ENCODE data around the gene DDX51. TPM values are rescaled to one million over a fixed set of nuclear protein-coding genes. Genes with fewer than 3 reads are reported as not detected.

The DDX51 gene
- total and polyA plus RNA-seq, 2 experiments from 2014 or later, result 6.8 to 16.1 TPM

- TF ChIP-seq EZH2phosphoT487 (IDR thresholded peaks at IDR 0.05; ENCODE audit: low read depth, severe bottlenecking, unreplicated experiment) (no peak), EZH2 (IDR thresholded peaks at IDR 0.05; ENCODE audit: borderline replicate concordance) (no peak)
- TF ChIP-seq, protein P1, sequence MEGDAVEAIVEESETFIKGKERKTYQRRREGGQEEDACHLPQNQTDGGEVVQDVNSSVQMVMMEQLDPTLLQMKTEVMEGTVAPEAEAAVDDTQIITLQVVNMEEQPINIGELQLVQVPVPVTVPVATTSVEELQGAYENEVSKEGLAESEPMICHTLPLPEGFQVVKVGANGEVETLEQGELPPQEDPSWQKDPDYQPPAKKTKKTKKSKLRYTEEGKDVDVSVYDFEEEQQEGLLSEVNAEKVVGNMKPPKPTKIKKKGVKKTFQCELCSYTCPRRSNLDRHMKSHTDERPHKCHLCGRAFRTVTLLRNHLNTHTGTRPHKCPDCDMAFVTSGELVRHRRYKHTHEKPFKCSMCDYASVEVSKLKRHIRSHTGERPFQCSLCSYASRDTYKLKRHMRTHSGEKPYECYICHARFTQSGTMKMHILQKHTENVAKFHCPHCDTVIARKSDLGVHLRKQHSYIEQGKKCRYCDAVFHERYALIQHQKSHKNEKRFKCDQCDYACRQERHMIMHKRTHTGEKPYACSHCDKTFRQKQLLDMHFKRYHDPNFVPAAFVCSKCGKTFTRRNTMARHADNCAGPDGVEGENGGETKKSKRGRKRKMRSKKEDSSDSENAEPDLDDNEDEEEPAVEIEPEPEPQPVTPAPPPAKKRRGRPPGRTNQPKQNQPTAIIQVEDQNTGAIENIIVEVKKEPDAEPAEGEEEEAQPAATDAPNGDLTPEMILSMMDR (IDR thresholded peaks at IDR 0.05; ENCODE audit: poor library complexity), result no peak
- no peak for DNase-seq (ENCODE audit: low spot score)
- Histone ChIP-seq H3K27me3 (no peaks in the 10 kb centered on the region), H3K27ac (no peak overlapping the region), H4K20me1 (ENCODE audit: insufficient read depth, poor library complexity, severe bottlenecking) (no peaks in the 10 kb centered on the region), H3K4me2 (no peak overlapping the region), H3K36me3 (replicated peaks; ENCODE audit: insufficient read depth, low read depth) (no peaks in the 10 kb centered on the region), H3K4me1 (ENCODE audit: insufficient read depth) (no peaks in the 10 kb centered on the region), H3K79me2 (no peaks in the 10 kb centered on the region), H3K9me2 (replicated peaks; ENCODE audit: insufficient read depth) (no peaks in the 10 kb centered on the region), H2AFZ (no peak overlapping the region), H3K4me3 (no peak overlapping the region), H3K9me3 (ENCODE audit: low read depth) (no peaks in the 10 kb centered on the region)
- WGBS (ENCODE audit: low lambda C conversion rate, missing lambda C conversion rate), result 97% methylated on average over 8 of the region's 8 CpGs
Measured at GRCh38 chr12:132109741-132110140, 34.4 kb downstream of the DDX51 start.

DNA sequence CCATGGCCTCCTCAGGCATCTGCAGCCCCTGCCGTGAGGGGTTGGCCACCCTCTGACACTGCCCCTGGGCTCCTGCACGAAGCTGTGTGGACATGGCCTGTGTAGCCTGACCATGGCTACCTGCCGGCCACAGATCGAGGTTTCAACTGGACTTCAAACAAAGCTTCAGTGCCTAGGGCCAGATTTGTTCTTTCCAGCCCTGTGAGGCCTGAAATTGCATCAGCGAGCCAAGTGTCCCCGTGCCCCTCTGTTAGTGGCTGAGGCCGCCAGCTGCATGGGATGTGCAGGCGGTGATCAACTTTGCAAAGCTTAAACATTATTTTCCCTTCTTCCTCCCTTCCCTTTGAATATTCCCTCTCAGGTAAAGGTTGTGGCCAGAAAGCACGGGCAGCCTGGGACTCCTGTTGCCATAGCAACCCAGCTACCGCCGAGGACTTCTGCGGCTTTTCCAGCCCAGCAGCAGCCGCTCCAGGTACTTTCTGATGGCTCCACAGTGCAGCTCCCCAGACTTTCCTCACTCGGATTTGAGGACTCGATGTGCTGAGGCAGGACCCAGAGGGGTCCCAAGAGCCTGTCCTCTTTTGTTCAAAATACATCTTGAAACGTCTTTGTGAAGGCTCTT, 35.8 kb downstream of the DDX51 start:
- DNase-seq (ENCODE audit: low spot score), result no peak
- H3K9me3 ChIP-seq (ENCODE audit: low read depth), result no peaks in the 10 kb centered on the region
- WGBS (ENCODE audit: low lambda C conversion rate, missing lambda C conversion rate), result 65% methylated on average over 16 of the region's 16 CpGs
- H3K27me3 ChIP-seq, result no peaks in the 10 kb centered on the region
- H4K20me1 ChIP-seq (ENCODE audit: insufficient read depth, poor library complexity, severe bottlenecking), result no peaks in the 10 kb centered on the region
- H3K27ac ChIP-seq, result no peak overlapping the region
- no peaks in the 10 kb centered on the region for H3K36me3 ChIP-seq (replicated peaks; ENCODE audit: insufficient read depth, low read depth)
- H3K9me2 ChIP-seq (replicated peaks; ENCODE audit: insufficient read depth), result no peaks in the 10 kb centered on the region
- TF ChIP-seq, protein P1 (IDR thresholded peaks at IDR 0.05; ENCODE audit: poor library complexity), result no peak
- TF ChIP-seq EZH2phosphoT487 (IDR thresholded peaks at IDR 0.05; ENCODE audit: low read depth, severe bottlenecking, unreplicated experiment), result no peak
- TF ChIP-seq EZH2 (IDR thresholded peaks at IDR 0.05; ENCODE audit: borderline replicate concordance), result no peak
- H3K4me2 ChIP-seq, result no peak overlapping the region
- no peaks in the 10 kb centered on the region for H3K79me2 ChIP-seq
- no peak overlapping the region for H3K4me3 ChIP-seq
- no peaks in the 10 kb centered on the region for H3K4me1 ChIP-seq (ENCODE audit: insufficient read depth)
- no peak overlapping the region for H2AFZ ChIP-seq

GRCh38 chr12:132106921-132107320, 37.2 kb downstream of the DDX51 start:
- H2AFZ ChIP-seq, result no peak overlapping the region
- H3K79me2 ChIP-seq, result no peaks in the 10 kb centered on the region
- H3K27ac ChIP-seq, result no peak overlapping the region
- WGBS (ENCODE audit: low lambda C conversion rate, missing lambda C conversion rate), result 94% methylated on average over 7 of the region's 7 CpGs
- H3K9me2 ChIP-seq (replicated peaks; ENCODE audit: insufficient read depth), result no peaks in the 10 kb centered on the region
- no peak overlapping the region for H3K4me3 ChIP-seq
- no peak for DNase-seq (ENCODE audit: low spot score)
- H3K9me3 ChIP-seq (ENCODE audit: low read depth), result no peaks in the 10 kb centered on the region
- TF ChIP-seq EZH2phosphoT487 (IDR thresholded peaks at IDR 0.05; ENCODE audit: low read depth, severe bottlenecking, unreplicated experiment) (no peak), EZH2 (IDR thresholded peaks at IDR 0.05; ENCODE audit: borderline replicate concordance) (no peak)
- TF ChIP-seq, protein P1 (IDR thresholded peaks at IDR 0.05; ENCODE audit: poor library complexity), result no peak
- H3K4me2 ChIP-seq, result no peak overlapping the region
- no peaks in the 10 kb centered on the region for H4K20me1 ChIP-seq (ENCODE audit: insufficient read depth, poor library complexity, severe bottlenecking)
- no peaks in the 10 kb centered on the region for H3K36me3 ChIP-seq (replicated peaks; ENCODE audit: insufficient read depth, low read depth)
- H3K27me3 ChIP-seq, result no peaks in the 10 kb centered on the region
- H3K4me1 ChIP-seq (ENCODE audit: insufficient read depth), result no peaks in the 10 kb centered on the region

Measured in hepatocyte (in vitro differentiated cells).